B cell (primary cell): ENCODE measurements around the gene PCYOX1L. TPM values are rescaled to one million over a fixed set of nuclear protein-coding genes. Genes with fewer than 3 reads are reported as not detected.
A peak's percentile ranks its signal among the peaks of the same experiment; 100 is the strongest.

ENCODE experiments used
- ATAC-seq: fragments of 200-7000 bp; cut with Tn5 transposase; one replicate; pipeline ENCODE4 v1.10.0; 2021; ENCODE audit warnings: low read depth, mild to moderate bottlenecking, moderate number of reproducible peaks, moderate library complexity
- CTCF ChIA-PET: fragments of 350-600 bp; sonication (Branson Sonifier 250); formaldehyde crosslinking; loops from one replicate; lab custom pipeline; 2021; ENCODE audit warnings: antibody characterized with exemption, inconsistent platforms; lab: Charles Lee
- POLR2A ChIA-PET: fragments of 350-600 bp; sonication (Branson Sonifier 250); formaldehyde crosslinking; loops from one replicate; lab custom pipeline; 2021; ENCODE audit warnings: antibody characterized with exemption; lab: Charles Lee
- DNase-seq: peaks from one replicate; pipeline ENCODE4 v3.0.0; 2013
- H2AFZ ChIP-seq: 2 replicates; pipeline ENCODE4 v1.6.1; 2012; ENCODE audit warnings: mild to moderate bottlenecking, low read depth, low read length; ENCODE audit not compliant: insufficient read depth, poor library complexity, severe bottlenecking
- H3K27ac ChIP-seq, 2 donors: 1 replicate in 1 of 2; 2 replicates in 1 of 2; pipeline ENCODE4 v1.5.1; 2012 to 2013; ENCODE audit warnings: low read length in 2 of 2, mild to moderate bottlenecking in 2 of 2, moderate library complexity in 1 of 2
- H3K27me3 ChIP-seq, 4 experiments: fragments of 200-600 bp in 1 of 4; sonication (generic) in 1 of 4; replicated peaks in 1 of 4; 1 replicate in 2 of 4; 2 replicates in 2 of 4; pipeline versions ENCODE4 v1.6.1 to v1.7.0; 2013 to 2016; ENCODE audit warnings: low read length in 3 of 4, mild to moderate bottlenecking in 2 of 4, mixed read lengths in 1 of 4, moderate library complexity in 1 of 4; ENCODE audit not compliant: insufficient read depth in 4 of 4, control insufficient read depth in 3 of 4; ENCODE audit errors: control extremely low read depth in 1 of 4
- H3K36me3 ChIP-seq, 2 experiments: replicated peaks in 1 of 2; 1 replicate in 1 of 2; 2 replicates in 1 of 2; pipeline versions ENCODE4 v1.6.1 to v1.7.1; 2013; ENCODE audit warnings: low read length in 1 of 2; ENCODE audit not compliant: insufficient read depth in 2 of 2, control insufficient read depth in 1 of 2; ENCODE audit errors: control extremely low read depth in 1 of 2, extremely low read depth in 1 of 2
- H3K4me1 ChIP-seq, 2 donors: fragments of 200-600 bp in 1 of 2; sonication (generic) in 1 of 2; 1 replicate in 1 of 2; 2 replicates in 1 of 2; pipeline versions ENCODE4 v1.5.1 to v1.6.1; 2013 to 2017; ENCODE audit warnings: low read length in 2 of 2; ENCODE audit not compliant: control insufficient read depth in 2 of 2, insufficient read depth in 2 of 2
- H3K4me2 ChIP-seq: replicated peaks from 2 replicates; pipeline ENCODE3; 2012; ENCODE audit warnings: mild to moderate bottlenecking, low read depth, low read length; ENCODE audit not compliant: poor library complexity, severe bottlenecking
- H3K4me3 ChIP-seq, 5 experiments: fragments of 200-600 bp in 1 of 5; sonication (generic) in 1 of 5; 1 replicate in 3 of 5; 2 replicates in 2 of 5; pipeline versions ENCODE4 v1.5.1 to v1.7.0; 2011 to 2016; ENCODE audit warnings: low read length in 4 of 5, mild to moderate bottlenecking in 4 of 5, low read depth in 2 of 5, control low read depth in 1 of 5, moderate library complexity in 1 of 5; ENCODE audit not compliant: insufficient read depth in 1 of 5; ENCODE audit errors: control extremely low read depth in 1 of 5, extremely low read depth in 1 of 5
- H3K79me2 ChIP-seq: fragments of 200-600 bp; sonication (generic); one replicate; pipeline ENCODE4 v1.6.0; 2016; ENCODE audit warnings: low read length; ENCODE audit not compliant: control insufficient read depth, insufficient read depth
- H3K9ac ChIP-seq: fragments of 200-600 bp; sonication (generic); 2 replicates; pipeline ENCODE4 v1.6.1; 2017; ENCODE audit warnings: mild to moderate bottlenecking, low read length, moderate library complexity
- H3K9me3 ChIP-seq, 3 donors: one replicate each; pipeline versions ENCODE4 v1.6.1 to v1.7.1; 2013; ENCODE audit warnings: low read length in 2 of 3; ENCODE audit not compliant: control insufficient read depth in 2 of 3, insufficient read depth in 1 of 3; ENCODE audit errors: control extremely low read depth in 1 of 3
- H4K20me1 ChIP-seq: 2 replicates; pipeline ENCODE4 v1.6.0; 2012; ENCODE audit warnings: mild to moderate bottlenecking, low read length; ENCODE audit not compliant: insufficient read depth, control insufficient read depth, poor library complexity, severe bottlenecking
- H3K27ac Mint-ChIP-seq: one replicate; pipeline ENCODE4 v1.8.0; 2021; ENCODE audit warnings: mixed read lengths
- H3K27me3 Mint-ChIP-seq: one replicate; pipeline ENCODE4 v1.8.0; 2021; ENCODE audit warnings: mixed read lengths
- H3K4me1 Mint-ChIP-seq: one replicate; pipeline ENCODE4 v1.8.0; 2021; ENCODE audit warnings: mixed read lengths
- H3K4me3 Mint-ChIP-seq: one replicate; pipeline ENCODE4 v1.8.0; 2021; ENCODE audit warnings: mixed read lengths
- H3K9me3 Mint-ChIP-seq: one replicate; pipeline ENCODE4 v1.8.0; 2022; ENCODE audit warnings: mixed read lengths; ENCODE audit not compliant: insufficient read depth
- CTCF ChIP-seq: fragments of 200-600 bp; IDR thresholded peaks from one replicate; pipeline ENCODE4 v1.8.0; 2022; ENCODE audit warnings: antibody characterized with exemption, mild to moderate bottlenecking
- EZH2 ChIP-seq: IDR thresholded peaks from 2 replicates; pipeline ENCODE4 v1.6.1; 2012; ENCODE audit warnings: borderline replicate concordance, low read depth, mild to moderate bottlenecking, moderate library complexity, low read length; ENCODE audit not compliant: insufficient read depth, poor library complexity, severe bottlenecking
- WGBS: methylation state at CpG from one replicate; pipeline ENCODE4 v1.1.5; 2013; ENCODE audit warnings: missing lambda C conversion rate; ENCODE audit not compliant: insufficient coverage; 5-methylcytosine and 5-hydroxymethylcytosine counted together
- intact Hi-C: fragments of 100-400 bp; cut with micrococcal nuclease; formaldehyde crosslinking; loops from one replicate; pipeline ENCODE4 v1.10.0; 2022
- polyA plus RNA-seq: library from polyadenylated mRNA; depleted of rRNA; stranded (reverse); fragments of >200 nt; gene quantifications from 2 replicates; pipeline ENCODE4 v1.2.3, GENCODE V29; 2012
- total RNA-seq, 2 donors: library from RNA; stranded (reverse); fragments of 120-200 nt in 1 of 2; gene quantifications; 1 replicate in 1 of 2; 2 replicates in 1 of 2; pipeline versions ENCODE4 v1.2.3 to v1.2.4, GENCODE V29; 2013 to 2022

The PCYOX1L gene
- total and polyA plus RNA-seq, 2 donors (not counting 1 experiment from before 2014, with no cell fraction given): 11.7 to 19.4 TPM

DNA sequence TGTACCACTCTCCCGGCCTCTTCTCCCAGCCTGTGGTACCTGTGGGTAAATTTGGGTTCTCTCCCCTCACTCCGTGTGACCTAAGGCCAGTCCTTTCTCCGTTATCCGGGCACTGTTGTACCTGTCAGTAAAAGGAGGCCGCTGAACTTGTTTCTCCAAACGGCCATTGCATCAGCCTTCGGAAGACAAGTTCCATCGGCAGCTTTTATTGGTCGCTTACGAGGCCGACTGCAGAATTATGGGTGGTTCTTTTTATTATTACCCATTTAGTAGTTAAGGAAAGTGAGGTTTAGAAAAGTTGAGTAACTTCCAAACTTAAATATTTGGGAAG lies 12.0 kb upstream of the PCYOX1L start:
- Histone ChIP-seq H3K4me3 (peak overlapping the region; percentile 62 to 88 (median 77)), H4K20me1 (peaks cover 17% of the 10 kb centered on the region), H3K36me3 (peaks cover 0 to 33% of the 10 kb centered on the region in 2 experiments), H2AFZ (peak overlapping the region; percentile 88), H3K4me1 (peaks cover 11 to 22% of the 10 kb centered on the region in 2 donors), H3K4me2 (peak overlapping the region; percentile 84), H3K9me3 (peaks cover 0 to 11% (median 0%) of the 10 kb centered on the region in 3 donors), H3K9ac (peak overlapping the region; percentile 76), H3K27ac (peak overlapping the region; percentile 53 to 63), H3K79me2 (peaks cover 2% of the 10 kb centered on the region), H3K27me3 (no peaks in the 10 kb centered on the region)
- DNase-seq: no peak
- H3K27ac Mint-ChIP-seq: peak overlapping the region; percentile 83
- ChIA-PET POLR2A (interaction anchor here (0.7 to 2.9 kb wide), 3 partner anchors 22 to 206 kb away, joined by 5 to 15 read pairs (median 7); partner anchors contain the start of gene CSNK1A1), CTCF (interaction anchor here (0.9 to 4.2 kb wide), 4 partner anchors 12 to 27 kb away, joined by 3 to 36 read pairs (median 10); partner anchors contain the start of gene PCYOX1L)
- 2% methylated on average over 7 of the region's 11 CpGs for WGBS
- no peak for TF ChIP-seq CTCF
- no peak for TF ChIP-seq EZH2
- no peaks in the 10 kb centered on the region for H3K27me3 Mint-ChIP-seq
- H3K9me3 Mint-ChIP-seq: no peaks in the 10 kb centered on the region
- peaks cover 29% of the 10 kb centered on the region for H3K4me1 Mint-ChIP-seq
- no peak for ATAC-seq
- intact Hi-C loops: loop anchor here (1.0 to 10.0 kb wide), 3 partner anchors 11 to 511 kb away; partner anchors contain the start of gene CSNK1A1
- peak overlapping the region; percentile 87 for H3K4me3 Mint-ChIP-seq

- Histone ChIP-seq H3K36me3 (peaks cover 2 to 52% of the 10 kb centered on the region in 2 experiments), H3K27me3 (no peaks in the 10 kb centered on the region), H3K4me1 (peaks cover 11 to 22% of the 10 kb centered on the region in 2 donors), H3K9me3 (peaks cover 0 to 11% (median 0%) of the 10 kb centered on the region in 3 donors), H4K20me1 (peaks cover 17% of the 10 kb centered on the region), H3K4me2 (no peak overlapping the region), H3K9ac (no peak overlapping the region), H3K4me3 (no peak overlapping the region), H3K27ac (no peak overlapping the region), H3K79me2 (peaks cover 17% of the 10 kb centered on the region), H2AFZ (no peak overlapping the region)
- H3K27me3 Mint-ChIP-seq: no peaks in the 10 kb centered on the region
- POLR2A ChIA-PET: no interaction called here
- intact Hi-C loops: loop anchor here (10.0 kb wide), 1 partner anchor 514 kb away; no protein-coding TSS in a partner anchor
- no peak overlapping the region for H3K4me3 Mint-ChIP-seq
- ATAC-seq: no peak
- H3K4me1 Mint-ChIP-seq: peaks cover 29% of the 10 kb centered on the region
- CTCF ChIA-PET: interaction anchor here (1.1 kb wide), 1 partner anchor 22 kb away, joined by 3 read pairs; no protein-coding TSS in a partner anchor
- H3K27ac Mint-ChIP-seq: no peak overlapping the region
- DNase-seq: no peak
- no CpG with 5 or more reads among the region's 1 CpG for WGBS
- no peaks in the 10 kb centered on the region for H3K9me3 Mint-ChIP-seq
- TF ChIP-seq EZH2: no peak
- TF ChIP-seq CTCF: no peak
Measured at GRCh38 chr5:149348518-149348917, 9.3 kb upstream of the PCYOX1L start.
